ENCODE measurements around the gene P2RY6. TPM values are rescaled to one million over a fixed set of nuclear protein-coding genes. Genes with fewer than 3 reads are reported as not detected.

P2RY6 gene
- polyA plus RNA-seq, 1 donor (not counting 4 experiments of a cell fraction or from before 2014, with no cell fraction given) = 0.04 TPM

GRCh38 chr11:73326929-73327811, 55.0 kb downstream of the P2RY6 start:
- dilution Hi-C loops (cut with MboI; ENCODE audit: extremely low pct_ligation_motif_present, low sequenced_read_pairs) = no loop called here
- H3K4me2 ChIP-seq (ENCODE audit: control insufficient read depth, extremely low read depth, insufficient read depth, low read depth, low read length) = no peak overlapping the region
- H3K36me3 ChIP-seq (ENCODE audit: control insufficient read depth in 2 of 2, extremely low read depth in 1 of 2, insufficient read depth in 2 of 2, low read length in 2 of 2) = no peaks in the 10 kb centered on the region
- H3K9me1 ChIP-seq (ENCODE audit: control insufficient read depth, extremely low read depth, insufficient read depth, low read length) = no peaks in the 10 kb centered on the region
- H3K27me3 ChIP-seq (ENCODE audit: control insufficient read depth, extremely low read depth, insufficient read depth, low read length) = no peaks in the 10 kb centered on the region
- no peak overlapping the region for H3K27ac ChIP-seq (ENCODE audit: control insufficient read depth, insufficient read depth, low read length)
- H3K4me1 ChIP-seq (ENCODE audit: control insufficient read depth, extremely low read depth, insufficient read depth, low read length) = peaks cover 6% of the 10 kb centered on the region
- H4K20me1 ChIP-seq (ENCODE audit: control insufficient read depth, extremely low read depth, insufficient read depth, low read length) = peaks cover 2% of the 10 kb centered on the region
- no peak for DNase-seq (ENCODE audit: low read depth, low spot score)
- no peak overlapping the region for H3K9ac ChIP-seq (ENCODE audit: control insufficient read depth, extremely low read depth, insufficient read depth, low read length)
- no peak for TF ChIP-seq CTCF (optimal IDR thresholded peaks at IDR 0.05 in 1 of 3, IDR thresholded peaks at IDR 0.05 in 1 of 3, conservative IDR thresholded peaks at IDR 0.05 in 1 of 3; ENCODE audit: extremely low read depth in 1 of 3, insufficient read depth in 2 of 3, low read length in 3 of 3)
- TF ChIP-seq EZH2 (IDR thresholded peaks at IDR 0.05; ENCODE audit: low read length) = no peak
- H3K79me2 ChIP-seq (ENCODE audit: control insufficient read depth, insufficient read depth, low read length) = no peaks in the 10 kb centered on the region
- no peaks in the 10 kb centered on the region for H3K9me3 ChIP-seq (ENCODE audit: control insufficient read depth, low read depth, low read length)
- no peak overlapping the region for H3K4me3 ChIP-seq (ENCODE audit: control insufficient read depth in 2 of 3, extremely low read depth in 1 of 3, insufficient read depth in 2 of 3, low read depth in 1 of 3, low read length in 3 of 3)
- no peak for FAIRE-seq
- H2AFZ ChIP-seq (ENCODE audit: control insufficient read depth, low read length) = no peak overlapping the region

- Histone ChIP-seq H4K20me1 (ENCODE audit: control insufficient read depth, extremely low read depth, insufficient read depth, low read length) (peaks cover 2% of the 10 kb centered on the region), H3K9ac (ENCODE audit: control insufficient read depth, extremely low read depth, insufficient read depth, low read length) (no peak overlapping the region), H3K4me1 (ENCODE audit: control insufficient read depth, extremely low read depth, insufficient read depth, low read length) (peaks cover 6% of the 10 kb centered on the region), H3K4me3 (ENCODE audit: control insufficient read depth in 2 of 3, extremely low read depth in 1 of 3, insufficient read depth in 2 of 3, low read depth in 1 of 3, low read length in 3 of 3) (no peak overlapping the region), H3K9me1 (ENCODE audit: control insufficient read depth, extremely low read depth, insufficient read depth, low read length) (no peaks in the 10 kb centered on the region), H3K4me2 (ENCODE audit: control insufficient read depth, extremely low read depth, insufficient read depth, low read depth, low read length) (no peak overlapping the region), H2AFZ (ENCODE audit: control insufficient read depth, low read length) (no peak overlapping the region), H3K79me2 (ENCODE audit: control insufficient read depth, insufficient read depth, low read length) (no peaks in the 10 kb centered on the region), H3K27me3 (ENCODE audit: control insufficient read depth, extremely low read depth, insufficient read depth, low read length) (no peaks in the 10 kb centered on the region), H3K9me3 (ENCODE audit: control insufficient read depth, low read depth, low read length) (no peaks in the 10 kb centered on the region), H3K36me3 (ENCODE audit: control insufficient read depth in 2 of 2, extremely low read depth in 1 of 2, insufficient read depth in 2 of 2, low read length in 2 of 2) (no peaks in the 10 kb centered on the region), H3K27ac (ENCODE audit: control insufficient read depth, insufficient read depth, low read length) (no peak overlapping the region)
- dilution Hi-C loops (cut with MboI; ENCODE audit: extremely low pct_ligation_motif_present, low sequenced_read_pairs) = no loop called here
- FAIRE-seq (no peak), DNase-seq (ENCODE audit: low read depth, low spot score) (no peak)
- TF ChIP-seq EZH2 (IDR thresholded peaks at IDR 0.05; ENCODE audit: low read length) = no peak
- no peak for TF ChIP-seq CTCF (optimal IDR thresholded peaks at IDR 0.05 in 1 of 3, IDR thresholded peaks at IDR 0.05 in 1 of 3, conservative IDR thresholded peaks at IDR 0.05 in 1 of 3; ENCODE audit: extremely low read depth in 1 of 3, insufficient read depth in 2 of 3, low read length in 3 of 3)
Observed at GRCh38 chr11:73327812-73328364, 55.8 kb downstream of the P2RY6 start.

Data from keratinocyte (primary cell).